ENCODE measurements around the gene SEC14L3. TPM values are rescaled to one million over a fixed set of nuclear protein-coding genes. Genes with fewer than 3 reads are reported as not detected.

Gene SEC14L3
- total RNA-seq, 4 donors from 2014 or later: not detected

DNA sequence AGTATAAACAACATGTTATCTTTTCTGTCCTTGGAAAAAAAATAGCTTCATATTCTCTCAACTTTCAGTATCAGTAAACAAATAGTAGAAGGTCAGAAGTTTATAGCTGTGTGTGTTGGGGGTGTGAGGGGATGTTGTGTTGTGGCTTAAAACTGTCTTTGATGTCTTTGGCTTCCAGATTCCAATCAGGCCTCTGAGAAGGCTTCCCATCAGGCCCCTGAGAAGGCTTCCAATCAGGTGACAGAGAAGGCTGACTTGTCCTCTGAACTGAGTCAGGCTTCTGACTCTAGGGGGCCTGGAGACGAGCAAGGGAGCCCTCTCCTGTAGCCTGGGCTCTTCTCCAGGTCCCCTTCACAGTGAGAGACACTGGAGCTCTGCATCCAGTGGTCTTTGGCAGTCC lies 37.0 kb downstream of the SEC14L3 start:
- DNase-seq (ENCODE audit: low spot score) (no peak), ATAC-seq (ENCODE audit: low FRiP score) (no peak)
- TF ChIP-seq, protein P1, sequence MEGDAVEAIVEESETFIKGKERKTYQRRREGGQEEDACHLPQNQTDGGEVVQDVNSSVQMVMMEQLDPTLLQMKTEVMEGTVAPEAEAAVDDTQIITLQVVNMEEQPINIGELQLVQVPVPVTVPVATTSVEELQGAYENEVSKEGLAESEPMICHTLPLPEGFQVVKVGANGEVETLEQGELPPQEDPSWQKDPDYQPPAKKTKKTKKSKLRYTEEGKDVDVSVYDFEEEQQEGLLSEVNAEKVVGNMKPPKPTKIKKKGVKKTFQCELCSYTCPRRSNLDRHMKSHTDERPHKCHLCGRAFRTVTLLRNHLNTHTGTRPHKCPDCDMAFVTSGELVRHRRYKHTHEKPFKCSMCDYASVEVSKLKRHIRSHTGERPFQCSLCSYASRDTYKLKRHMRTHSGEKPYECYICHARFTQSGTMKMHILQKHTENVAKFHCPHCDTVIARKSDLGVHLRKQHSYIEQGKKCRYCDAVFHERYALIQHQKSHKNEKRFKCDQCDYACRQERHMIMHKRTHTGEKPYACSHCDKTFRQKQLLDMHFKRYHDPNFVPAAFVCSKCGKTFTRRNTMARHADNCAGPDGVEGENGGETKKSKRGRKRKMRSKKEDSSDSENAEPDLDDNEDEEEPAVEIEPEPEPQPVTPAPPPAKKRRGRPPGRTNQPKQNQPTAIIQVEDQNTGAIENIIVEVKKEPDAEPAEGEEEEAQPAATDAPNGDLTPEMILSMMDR (IDR thresholded peaks at IDR 0.05): no peak

DNA sequence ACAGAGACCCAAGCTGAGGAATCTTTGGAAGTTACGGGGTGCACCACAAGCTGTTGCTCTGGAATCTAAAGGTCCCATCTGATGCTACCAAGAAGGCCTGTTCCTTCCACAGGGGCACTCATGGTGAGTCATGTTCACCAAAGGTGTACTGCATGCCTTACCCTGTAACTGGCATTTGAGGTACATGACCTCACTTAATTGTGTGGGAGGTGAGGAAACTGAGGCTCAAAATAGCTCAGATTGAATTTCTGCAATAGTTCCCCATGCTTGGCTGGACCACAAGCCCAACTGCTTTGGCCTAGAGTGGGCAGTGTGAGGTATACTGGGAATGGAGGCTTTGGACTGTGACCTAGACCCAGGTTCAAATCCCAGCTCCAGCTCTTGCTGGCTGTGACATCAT lies 38.0 kb downstream of the SEC14L3 start:
- DNase-seq (ENCODE audit: low spot score) (no peak), ATAC-seq (ENCODE audit: low FRiP score) (no peak)
- TF ChIP-seq, protein P1 (IDR thresholded peaks at IDR 0.05): no peak

DNA sequence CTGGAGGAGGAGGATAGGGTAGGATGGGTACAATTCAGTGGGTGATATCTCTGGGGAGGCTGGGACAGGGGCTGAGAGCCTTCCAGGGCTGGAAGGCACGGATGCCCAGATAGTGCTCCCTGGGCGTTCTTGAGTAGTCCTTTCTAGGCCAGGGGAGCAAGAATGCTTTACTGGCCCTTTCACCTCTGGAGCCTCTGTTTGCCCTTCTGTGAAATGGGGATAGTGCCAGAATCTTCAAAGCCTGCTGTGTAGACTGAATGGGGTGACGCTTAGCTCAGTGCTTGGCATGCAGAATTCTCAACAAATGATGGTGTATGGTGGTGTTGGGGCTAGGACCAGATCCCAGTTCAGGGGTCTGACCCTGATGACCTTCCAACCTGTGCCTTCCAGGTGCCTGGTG lies 38.6 kb downstream of the SEC14L3 start:
- DNase-seq (ENCODE audit: low spot score) (no peak), ATAC-seq (ENCODE audit: low FRiP score) (no peak)
- TF ChIP-seq, protein P1 (IDR thresholded peaks at IDR 0.05): no peak

DNA sequence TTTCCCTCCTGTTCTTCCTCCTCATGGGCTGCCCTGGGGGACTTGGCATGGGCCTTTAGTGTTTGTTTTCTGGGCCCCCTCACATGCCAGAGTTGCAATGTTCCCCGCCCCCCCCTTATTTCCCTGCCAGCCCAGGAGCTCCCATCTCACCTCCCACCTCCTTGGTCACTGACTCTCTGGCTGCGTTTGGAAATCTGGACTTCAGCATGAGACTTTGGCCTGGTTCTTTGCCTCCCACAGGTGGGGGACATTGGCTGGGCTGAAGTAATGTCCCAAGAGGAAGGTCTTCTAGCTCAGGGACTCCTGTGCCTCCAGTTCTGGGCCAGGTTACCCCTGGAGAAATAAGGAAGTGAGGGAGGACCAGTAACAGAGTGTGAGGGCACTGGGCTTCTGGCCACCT lies 39.3 kb downstream of the SEC14L3 start:
- DNase-seq (ENCODE audit: low spot score) (no peak), ATAC-seq (ENCODE audit: low FRiP score) (no peak)
- TF ChIP-seq, protein P1 (IDR thresholded peaks at IDR 0.05): no peak

DNA sequence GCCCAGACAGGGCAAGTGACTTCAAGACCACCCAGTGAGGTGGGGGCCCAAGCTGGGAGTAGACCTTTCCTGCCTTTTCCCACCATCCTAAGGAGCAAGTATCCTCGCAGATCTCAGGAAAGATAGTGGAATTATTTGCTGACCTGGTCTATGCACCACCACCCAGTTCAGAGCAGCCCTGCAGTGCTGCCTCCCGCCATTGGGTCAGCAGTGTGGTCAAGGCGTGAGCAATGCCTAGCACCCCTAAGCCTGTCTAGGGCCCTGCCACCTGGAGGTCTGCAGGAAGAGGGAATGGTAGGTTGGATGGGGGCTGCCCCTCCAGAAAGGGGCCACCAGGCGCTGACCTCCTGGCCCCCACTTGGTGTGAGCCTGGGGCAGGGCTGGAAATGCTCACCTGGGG lies 39.7 kb downstream of the SEC14L3 start:
- TF ChIP-seq, protein P1 (IDR thresholded peaks at IDR 0.05): no peak
- no peak for ATAC-seq (ENCODE audit: low FRiP score)
- DNase-seq (ENCODE audit: low spot score): no peak

DNA sequence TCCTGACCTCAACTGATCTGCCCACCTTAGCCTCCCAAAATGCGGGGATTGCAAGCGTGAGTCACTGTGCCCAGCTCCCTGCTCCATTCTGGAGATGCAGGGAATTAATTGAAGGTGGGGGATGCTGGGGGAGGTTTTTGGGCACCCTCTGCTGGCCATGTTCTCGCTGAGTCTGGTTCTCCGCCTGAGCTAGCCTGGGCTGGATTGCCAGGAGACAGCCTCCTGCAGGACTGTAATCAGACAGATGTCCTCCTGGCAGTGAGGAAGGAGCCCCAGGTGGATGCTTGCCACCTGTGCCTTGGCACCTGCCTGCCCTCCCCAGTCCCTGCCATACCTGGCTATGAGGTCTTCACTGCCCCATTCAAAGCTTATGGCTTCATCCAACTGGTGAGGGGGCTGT lies 40.9 kb downstream of the SEC14L3 start:
- no peak for DNase-seq (ENCODE audit: low spot score)
- TF ChIP-seq, protein P1 (IDR thresholded peaks at IDR 0.05): no peak
- no peak for ATAC-seq (ENCODE audit: low FRiP score)

DNA sequence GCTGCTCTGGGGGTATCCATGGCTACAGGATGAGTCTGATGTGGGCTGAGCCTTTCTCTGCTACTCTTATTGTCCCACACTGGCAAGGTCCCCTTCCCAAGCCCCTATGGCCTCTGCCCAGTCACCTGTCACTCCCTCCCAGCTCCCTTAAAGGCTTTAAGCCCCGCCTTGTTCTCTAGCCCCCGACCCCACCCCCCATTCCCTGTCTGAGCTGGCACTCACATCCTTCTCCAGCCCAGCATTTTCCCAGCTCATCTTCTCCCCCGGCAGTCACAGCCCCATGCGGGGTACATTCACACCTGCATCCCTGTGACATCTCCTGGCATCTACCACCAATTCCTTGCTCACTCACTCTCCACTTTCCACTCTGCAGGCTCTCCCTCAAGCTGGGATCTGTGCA lies 41.9 kb downstream of the SEC14L3 start:
- TF ChIP-seq, protein P1 (IDR thresholded peaks at IDR 0.05): no peak
- ATAC-seq (ENCODE audit: low FRiP score): no peak
- no peak for DNase-seq (ENCODE audit: low spot score)

All from omental fat pad (tissue), 4 donors.